WTC11 (cell line): ENCODE measurements around the gene SGMS1.

Experiments
- GABPB1 ChIP-seq: sonication (generic); formaldehyde crosslinking; IDR thresholded peaks from 2 replicates; pipeline ENCODE4 v1.8.1; 2023; ENCODE audit warnings: mild to moderate bottlenecking, missing genetic modification reagents
- HMGA2 ChIP-seq: fragments of 250-450 bp; sonication (Bioruptor Pico); IDR thresholded peaks from 2 replicates; pipeline ENCODE4 v1.4.0; 2021; ENCODE audit warnings: mild to moderate bottlenecking, moderate library complexity
- IRF2 ChIP-seq: sonication (generic); formaldehyde crosslinking; IDR thresholded peaks from 2 replicates; pipeline ENCODE4 v1.8.0; 2022; ENCODE audit warnings: low read depth, missing genetic modification reagents, borderline replicate concordance
- JUN ChIP-seq: sonication (generic); formaldehyde crosslinking; IDR thresholded peaks from 2 replicates; pipeline ENCODE4 v1.8.0; 2023; ENCODE audit warnings: mild to moderate bottlenecking, missing genetic modification reagents
- TF ChIP-seq, protein P1 (sequence below): fragments of 200-600 bp; IDR thresholded peaks from 2 replicates; pipeline ENCODE4 v1.8.0; 2022; ENCODE audit warnings: antibody characterized with exemption
- TF ChIP-seq, protein P2 (sequence below): sonication (generic); formaldehyde crosslinking; IDR thresholded peaks from 2 replicates; pipeline ENCODE4 v1.8.1; 2022; ENCODE audit warnings: low read depth, missing genetic modification reagents, borderline replicate concordance
- TF ChIP-seq, protein P3 (sequence below): sonication (generic); formaldehyde crosslinking; IDR thresholded peaks from 2 replicates; pipeline ENCODE4 v1.8.1; 2023; ENCODE audit warnings: mild to moderate bottlenecking, moderate library complexity, missing genetic modification reagents
- TF ChIP-seq, protein P4 (sequence below): sonication (generic); formaldehyde crosslinking; IDR thresholded peaks from 2 replicates; pipeline ENCODE4 v1.8.0; 2022; ENCODE audit warnings: mild to moderate bottlenecking, missing genetic modification reagents

DNA sequence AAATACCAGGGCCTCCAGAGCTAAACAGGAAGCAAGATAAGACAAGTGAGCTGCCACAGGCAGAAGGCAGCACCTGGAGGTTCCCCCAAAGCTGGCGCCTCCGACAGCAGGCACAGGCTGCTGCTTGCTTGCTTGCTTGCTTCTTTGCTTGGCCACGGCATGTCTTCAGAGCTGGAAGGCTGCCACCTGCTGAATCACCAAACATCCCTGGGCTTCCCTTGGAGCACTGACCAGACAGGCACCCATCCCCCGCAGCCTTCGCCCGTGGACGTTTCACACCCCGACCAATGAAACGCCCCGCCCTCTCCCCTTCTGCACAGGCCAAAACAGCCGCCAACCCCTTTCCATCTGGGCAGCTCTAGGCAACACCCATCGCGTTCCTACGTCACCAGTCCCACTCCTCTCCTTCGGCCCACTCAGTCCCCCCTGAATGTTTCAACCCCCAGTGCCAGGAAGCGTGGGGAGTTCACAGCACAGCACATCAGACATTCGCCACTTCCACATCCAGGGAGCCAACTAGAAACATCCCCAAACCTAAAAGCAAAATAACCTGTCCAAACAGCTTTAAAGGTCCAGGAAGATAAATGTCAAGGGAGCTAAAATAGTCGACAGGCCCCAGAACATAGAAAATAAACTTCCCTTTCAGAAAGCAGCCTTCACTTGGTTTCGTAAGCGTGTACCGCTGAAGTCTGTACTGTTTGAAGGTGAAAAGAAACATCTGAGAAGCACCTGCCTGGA is 1.6 kb downstream of the SGMS1 start:
- TF ChIP-seq, protein P1, sequence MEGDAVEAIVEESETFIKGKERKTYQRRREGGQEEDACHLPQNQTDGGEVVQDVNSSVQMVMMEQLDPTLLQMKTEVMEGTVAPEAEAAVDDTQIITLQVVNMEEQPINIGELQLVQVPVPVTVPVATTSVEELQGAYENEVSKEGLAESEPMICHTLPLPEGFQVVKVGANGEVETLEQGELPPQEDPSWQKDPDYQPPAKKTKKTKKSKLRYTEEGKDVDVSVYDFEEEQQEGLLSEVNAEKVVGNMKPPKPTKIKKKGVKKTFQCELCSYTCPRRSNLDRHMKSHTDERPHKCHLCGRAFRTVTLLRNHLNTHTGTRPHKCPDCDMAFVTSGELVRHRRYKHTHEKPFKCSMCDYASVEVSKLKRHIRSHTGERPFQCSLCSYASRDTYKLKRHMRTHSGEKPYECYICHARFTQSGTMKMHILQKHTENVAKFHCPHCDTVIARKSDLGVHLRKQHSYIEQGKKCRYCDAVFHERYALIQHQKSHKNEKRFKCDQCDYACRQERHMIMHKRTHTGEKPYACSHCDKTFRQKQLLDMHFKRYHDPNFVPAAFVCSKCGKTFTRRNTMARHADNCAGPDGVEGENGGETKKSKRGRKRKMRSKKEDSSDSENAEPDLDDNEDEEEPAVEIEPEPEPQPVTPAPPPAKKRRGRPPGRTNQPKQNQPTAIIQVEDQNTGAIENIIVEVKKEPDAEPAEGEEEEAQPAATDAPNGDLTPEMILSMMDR = no peak
- TF ChIP-seq HMGA2 (CRISPR knock-in tag) (no peak), IRF2 (CRISPR knock-in tag) (no peak), JUN (CRISPR knock-in tag) (no peak), GABPB1 (CRISPR knock-in tag) (no peak)
- TF ChIP-seq, protein P2, sequence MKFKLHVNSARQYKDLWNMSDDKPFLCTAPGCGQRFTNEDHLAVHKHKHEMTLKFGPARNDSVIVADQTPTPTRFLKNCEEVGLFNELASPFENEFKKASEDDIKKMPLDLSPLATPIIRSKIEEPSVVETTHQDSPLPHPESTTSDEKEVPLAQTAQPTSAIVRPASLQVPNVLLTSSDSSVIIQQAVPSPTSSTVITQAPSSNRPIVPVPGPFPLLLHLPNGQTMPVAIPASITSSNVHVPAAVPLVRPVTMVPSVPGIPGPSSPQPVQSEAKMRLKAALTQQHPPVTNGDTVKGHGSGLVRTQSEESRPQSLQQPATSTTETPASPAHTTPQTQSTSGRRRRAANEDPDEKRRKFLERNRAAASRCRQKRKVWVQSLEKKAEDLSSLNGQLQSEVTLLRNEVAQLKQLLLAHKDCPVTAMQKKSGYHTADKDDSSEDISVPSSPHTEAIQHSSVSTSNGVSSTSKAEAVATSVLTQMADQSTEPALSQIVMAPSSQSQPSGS (CRISPR knock-in tag) = no peak
- TF ChIP-seq, protein P3, sequence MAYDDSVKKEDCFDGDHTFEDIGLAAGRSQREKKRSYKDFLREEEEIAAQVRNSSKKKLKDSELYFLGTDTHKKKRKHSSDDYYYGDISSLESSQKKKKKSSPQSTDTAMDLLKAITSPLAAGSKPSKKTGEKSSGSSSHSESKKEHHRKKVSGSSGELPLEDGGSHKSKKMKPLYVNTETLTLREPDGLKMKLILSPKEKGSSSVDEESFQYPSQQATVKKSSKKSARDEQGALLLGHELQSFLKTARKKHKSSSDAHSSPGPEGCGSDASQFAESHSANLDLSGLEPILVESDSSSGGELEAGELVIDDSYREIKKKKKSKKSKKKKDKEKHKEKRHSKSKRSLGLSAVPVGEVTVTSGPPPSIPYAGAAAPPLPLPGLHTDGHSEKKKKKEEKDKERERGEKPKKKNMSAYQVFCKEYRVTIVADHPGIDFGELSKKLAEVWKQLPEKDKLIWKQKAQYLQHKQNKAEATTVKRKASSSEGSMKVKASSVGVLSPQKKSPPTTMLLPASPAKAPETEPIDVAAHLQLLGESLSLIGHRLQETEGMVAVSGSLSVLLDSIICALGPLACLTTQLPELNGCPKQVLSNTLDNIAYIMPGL (CRISPR knock-in tag) = no peak
- TF ChIP-seq, protein P4, sequence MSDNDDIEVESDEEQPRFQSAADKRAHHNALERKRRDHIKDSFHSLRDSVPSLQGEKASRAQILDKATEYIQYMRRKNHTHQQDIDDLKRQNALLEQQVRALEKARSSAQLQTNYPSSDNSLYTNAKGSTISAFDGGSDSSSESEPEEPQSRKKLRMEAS (CRISPR knock-in tag) = no peak
